Left hindlimb (tissue), 1 donor: ENCODE measurements around the gene NTNG1.
"Not testable (repeated sequence)": the region's sequence is repeated elsewhere in the genome, so short reads cannot be mapped to it uniquely, and the experiment has no call there.

Experiments used
- DNase-seq: peaks from one replicate; pipeline ENCODE4 v3.0.0-alpha.2; 2018

Gene NTNG1

GRCh38 chr1:107145637-107146036, 4.8 kb downstream of the NTNG1 start:
- DNase-seq = no peak

DNA sequence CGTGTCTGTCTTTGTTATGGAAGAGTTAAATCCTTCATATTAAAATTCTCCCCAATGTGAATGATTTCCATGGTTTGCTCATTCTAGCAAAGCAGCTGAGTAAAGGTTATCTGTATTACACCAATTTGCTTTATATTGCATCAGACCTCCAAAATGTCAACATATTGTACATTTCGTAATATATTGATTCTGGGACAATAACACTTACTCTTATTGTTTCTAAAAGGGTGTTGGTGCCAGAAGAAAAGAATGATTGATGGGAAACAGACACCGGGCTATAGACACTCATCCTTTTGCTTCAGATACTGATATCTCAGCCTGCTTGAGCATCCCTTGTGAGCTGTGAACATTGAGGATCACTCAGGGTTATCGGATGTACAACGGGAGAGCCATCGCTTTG, 7.0 kb downstream of the NTNG1 start:
- no peak for DNase-seq

DNA sequence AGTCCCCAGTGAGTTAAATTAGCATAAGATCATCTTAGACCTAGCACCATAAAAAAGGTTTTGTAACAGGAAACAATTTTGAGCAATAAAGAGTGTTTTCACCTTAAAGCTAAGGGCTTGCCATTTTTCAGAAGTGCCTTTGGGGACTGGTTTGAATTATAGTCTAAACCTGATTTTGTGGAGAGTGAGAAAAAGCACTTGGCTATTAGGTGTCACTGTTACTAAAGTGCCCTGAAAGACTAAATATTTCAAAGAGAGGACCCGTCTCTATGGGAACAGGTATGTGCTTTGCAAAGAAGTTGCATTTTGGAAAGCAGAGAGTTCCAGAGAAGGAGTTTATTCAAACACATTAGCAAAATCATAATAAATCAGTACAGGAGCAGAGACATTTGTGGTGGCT, 9.1 kb downstream of the NTNG1 start:
- DNase-seq = no peak

DNA sequence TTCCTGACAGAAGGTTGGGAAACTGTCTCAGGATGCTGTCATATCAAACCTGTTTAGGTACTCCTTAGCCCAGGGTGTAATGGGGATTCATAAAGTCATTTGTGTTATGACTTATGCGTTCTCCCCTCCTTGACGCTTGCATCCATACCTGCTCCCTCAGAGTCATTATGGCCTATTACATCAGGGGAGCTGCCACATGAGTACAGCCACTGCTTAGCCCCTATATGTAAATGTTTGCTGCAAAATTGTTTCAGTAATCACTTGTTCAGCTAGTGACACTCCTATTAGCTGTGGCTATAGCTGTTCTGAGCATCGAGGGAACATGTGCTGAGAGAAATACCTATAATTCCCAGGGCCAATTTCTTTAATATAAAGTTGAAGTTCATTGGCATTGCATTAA, 10.5 kb downstream of the NTNG1 start:
- no peak for DNase-seq

DNA sequence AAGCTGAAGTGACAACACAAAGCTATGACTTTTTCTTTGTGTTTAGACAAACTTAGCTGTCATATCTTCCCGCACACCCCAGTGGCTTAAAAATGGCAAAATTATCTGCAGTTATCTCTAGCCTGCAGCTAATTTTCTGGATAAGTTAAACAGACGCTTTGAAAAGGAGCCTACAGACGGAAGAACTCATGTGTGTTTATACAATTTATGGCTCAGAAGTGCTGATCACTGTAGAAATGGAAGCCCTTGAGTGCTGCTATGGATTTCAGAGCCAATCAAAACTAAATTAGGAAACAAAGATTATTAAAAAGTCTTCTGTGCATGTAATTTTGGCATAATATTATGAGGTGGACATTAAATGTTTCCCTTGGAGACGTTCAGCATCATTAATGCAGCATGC, 11.6 kb downstream of the NTNG1 start:
- DNase-seq = no peak

- DNase-seq = no peak
Measured at GRCh38 chr1:107153014-107153413, 12.2 kb downstream of the NTNG1 start.

- DNase-seq = no peak
Measured at GRCh38 chr1:107158496-107158895, 17.7 kb downstream of the NTNG1 start.

DNA sequence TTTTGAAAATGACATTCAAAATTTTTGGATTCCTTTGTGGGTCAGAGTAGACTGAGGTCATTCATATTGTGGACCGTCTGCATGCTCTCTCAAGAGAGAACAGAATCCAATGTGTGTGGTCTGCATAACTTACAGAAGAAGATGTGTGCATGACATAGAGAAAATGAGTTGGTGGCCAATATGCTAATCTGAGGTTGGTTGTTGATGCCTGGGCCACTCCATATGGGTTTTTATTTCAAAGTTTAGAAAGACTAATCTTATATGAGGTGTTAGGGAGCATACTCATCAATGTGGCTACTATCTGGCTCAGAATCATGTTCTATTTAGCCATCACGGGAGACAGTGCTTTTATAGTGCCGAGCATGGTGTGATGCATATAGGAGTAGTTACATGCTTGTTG, 18.2 kb downstream of the NTNG1 start:
- no peak for DNase-seq

DNA sequence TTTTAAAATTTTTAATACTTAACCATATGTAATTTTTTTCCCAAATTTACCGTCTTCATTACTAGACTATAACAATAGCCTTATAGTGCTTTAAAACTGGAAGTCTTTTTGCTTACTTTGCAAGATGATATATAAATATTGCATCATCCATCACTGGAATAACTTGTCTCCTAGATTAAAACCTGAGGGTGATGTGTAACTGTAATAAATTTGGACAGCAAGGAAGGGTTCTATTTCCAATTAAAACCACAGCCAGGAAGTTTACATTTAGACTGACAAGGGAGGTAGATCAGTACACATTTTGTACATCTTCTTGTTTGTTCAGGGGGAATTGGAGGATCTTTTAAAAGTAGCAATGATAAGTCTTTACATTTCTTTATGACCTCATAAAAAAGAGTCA, 21.9 kb downstream of the NTNG1 start:
- no peak for DNase-seq

DNA sequence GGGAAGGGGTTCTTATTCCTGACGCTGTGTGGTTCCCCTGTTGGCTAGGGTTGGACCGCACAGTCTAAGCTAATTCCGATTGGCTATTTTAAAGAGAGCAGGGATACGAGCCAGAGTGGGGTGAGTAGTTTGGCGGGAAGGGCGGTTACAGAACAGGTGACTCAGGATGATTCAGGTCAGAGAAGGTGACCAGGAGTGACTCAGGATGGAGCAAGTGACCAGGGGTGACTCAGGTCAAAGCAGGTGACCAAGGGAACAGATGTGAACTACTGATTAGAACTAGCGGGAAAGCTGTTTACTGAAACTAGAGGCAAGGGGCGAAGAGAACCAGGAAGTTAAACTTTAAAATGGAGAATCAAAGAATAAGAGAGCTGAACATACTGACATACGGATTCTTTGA, 24.1 kb downstream of the NTNG1 start:
- DNase-seq = not testable (repeated sequence)

DNA sequence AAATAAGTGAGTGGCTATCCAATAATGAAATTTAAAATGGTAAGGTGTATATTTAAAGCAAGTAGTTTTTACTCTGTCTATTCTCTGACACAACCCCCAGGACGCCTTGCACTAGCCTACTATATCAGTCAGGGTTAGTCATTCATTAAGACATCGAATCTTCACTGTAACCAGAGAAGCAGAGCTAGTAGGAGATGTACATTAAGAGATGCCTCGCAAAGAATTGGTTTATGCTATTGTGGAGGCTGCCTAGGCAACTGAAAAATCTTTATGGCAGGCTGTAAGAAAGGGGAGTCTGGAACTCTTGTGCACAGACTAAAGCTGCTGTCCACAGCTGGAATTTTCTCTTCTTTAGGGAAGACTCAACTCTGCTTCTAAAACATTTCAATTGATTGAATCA, 28.8 kb downstream of the NTNG1 start:
- no peak for DNase-seq

DNA sequence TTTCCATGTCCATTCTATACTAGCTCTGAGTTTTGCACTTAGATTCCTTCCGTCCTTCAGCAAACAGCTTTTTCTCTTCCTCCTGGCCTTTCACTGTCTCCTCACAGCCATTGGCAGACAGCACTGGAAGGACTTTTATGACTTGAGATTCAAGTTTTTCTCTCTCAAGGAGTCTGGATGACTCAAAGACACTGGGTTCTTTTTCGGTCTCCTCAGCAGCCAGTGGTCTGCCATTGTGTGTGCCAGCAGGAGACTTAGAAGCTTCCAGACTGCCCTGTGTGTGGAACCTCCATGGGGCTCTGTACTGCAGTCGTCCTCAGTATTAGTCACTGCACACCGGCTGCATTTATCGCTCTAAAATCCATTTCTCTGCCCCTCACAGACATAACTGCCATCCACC, 30.5 kb downstream of the NTNG1 start:
- no peak for DNase-seq

DNA sequence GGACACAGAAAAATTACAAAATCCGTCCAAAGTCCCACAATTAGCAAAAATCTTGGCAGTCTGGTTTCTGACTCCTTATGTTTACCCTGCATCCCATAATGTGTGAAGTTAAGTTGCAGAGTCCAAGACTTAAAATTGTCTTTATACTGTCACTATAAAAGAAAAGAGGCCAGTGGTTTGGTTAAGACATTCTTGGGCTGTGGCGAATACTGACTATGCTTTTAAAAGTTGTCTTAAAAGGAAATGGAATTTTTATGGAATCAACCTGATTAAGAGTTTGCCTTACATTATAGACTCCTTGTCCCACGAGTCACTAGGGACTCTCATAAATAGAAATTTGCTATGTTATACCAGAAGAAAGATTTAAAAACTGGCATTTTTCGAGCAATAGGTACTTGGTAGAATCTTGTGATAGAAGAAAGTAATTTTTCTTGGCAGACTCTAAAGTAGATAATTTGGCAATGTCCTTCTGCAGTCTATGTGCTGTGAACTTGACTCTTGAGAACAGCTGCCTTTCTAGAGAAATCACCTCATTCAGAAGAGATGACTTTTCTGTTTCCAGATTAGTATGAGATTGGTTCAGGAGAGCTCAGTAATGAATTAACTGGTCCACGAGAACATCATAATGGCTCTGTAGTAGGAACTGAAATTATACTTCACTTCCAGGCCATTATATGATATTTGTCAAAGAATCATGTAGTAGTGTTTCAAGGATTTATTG, 31.8 kb downstream of the NTNG1 start:
- DNase-seq = no peak

GRCh38 chr1:107175102-107175909, 34.5 kb downstream of the NTNG1 start:
- no peak for DNase-seq

- DNase-seq = no peak
Measured at GRCh38 chr1:107181253-107181969, 40.6 kb downstream of the NTNG1 start.

DNA sequence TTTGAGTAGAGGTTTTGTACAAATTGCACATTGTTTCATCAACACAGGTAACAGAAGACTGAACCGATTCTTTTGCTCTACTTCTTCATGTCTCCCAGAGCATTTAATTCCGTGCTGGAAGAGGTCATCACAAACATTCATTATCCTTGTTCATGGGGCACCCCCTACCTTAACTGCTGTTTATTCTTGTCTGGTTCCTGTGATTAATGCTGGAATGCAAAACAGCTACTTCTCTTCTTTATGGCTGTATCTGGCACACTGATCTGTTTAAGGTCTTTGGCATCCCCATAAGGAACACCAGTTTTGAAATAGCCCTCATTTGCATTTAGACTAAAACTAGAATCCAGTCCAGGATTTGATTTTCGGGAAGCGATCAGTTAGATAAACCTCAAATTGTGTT, 42.2 kb downstream of the NTNG1 start:
- DNase-seq = no peak

DNA sequence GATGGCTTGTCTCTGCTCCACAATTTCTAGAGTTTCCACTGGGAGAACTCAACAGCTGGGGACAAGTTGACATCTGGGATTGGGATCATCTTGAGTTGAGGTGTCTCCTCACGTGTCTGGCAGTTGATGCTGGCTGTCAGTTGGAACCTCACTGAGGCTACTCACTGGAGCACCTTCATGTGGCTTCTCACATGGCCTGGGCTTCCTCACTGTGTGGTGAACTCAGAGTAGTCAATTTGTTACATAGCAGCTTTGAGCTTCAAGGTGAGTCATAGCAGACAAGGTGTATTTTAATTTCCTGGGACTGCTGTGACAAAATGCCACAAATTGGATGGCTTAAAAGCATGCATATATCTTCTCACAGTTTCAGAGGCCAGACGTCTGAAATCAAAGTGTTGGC, 44.0 kb downstream of the NTNG1 start:
- DNase-seq = no peak

DNA sequence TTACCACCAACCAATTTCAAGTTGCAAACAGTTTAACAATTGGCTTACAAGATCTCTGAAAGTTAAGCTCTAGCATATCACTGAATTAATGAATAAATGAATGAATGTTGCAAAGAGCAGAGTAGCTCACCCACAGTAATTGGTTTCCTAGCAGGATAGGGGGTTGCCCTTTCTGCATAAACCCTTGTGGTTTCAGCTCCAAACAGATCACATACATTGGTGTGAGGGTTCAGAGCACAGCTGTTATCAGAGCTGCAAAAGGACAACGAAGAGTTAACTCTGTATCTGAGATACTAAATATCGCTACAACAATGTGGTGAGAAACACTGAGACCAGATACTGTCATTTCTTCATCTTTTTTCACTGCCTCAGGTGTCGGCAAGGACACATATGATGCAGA, 46.6 kb downstream of the NTNG1 start:
- DNase-seq = no peak

GRCh38 chr1:107188160-107188559, 47.3 kb downstream of the NTNG1 start:
- no peak for DNase-seq

DNA sequence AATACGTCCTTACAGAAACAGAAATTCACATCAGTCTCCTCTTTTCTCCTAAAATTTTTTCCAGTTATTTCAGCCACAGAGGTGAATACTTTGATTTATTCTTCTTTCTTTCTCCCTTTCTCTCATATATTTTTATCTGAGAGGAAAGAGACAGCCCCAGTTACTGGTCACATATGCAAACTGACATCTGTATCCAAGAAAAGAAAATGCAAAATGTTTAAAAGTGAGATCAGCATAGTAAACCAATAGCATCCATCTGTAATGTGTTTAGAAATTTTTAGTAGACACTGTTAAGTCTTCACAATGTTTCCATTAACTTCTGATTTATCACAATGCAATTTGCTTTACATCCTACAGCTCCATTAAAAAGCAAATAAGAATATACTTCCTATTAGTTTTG, 53.5 kb downstream of the NTNG1 start:
- DNase-seq = no peak

DNA sequence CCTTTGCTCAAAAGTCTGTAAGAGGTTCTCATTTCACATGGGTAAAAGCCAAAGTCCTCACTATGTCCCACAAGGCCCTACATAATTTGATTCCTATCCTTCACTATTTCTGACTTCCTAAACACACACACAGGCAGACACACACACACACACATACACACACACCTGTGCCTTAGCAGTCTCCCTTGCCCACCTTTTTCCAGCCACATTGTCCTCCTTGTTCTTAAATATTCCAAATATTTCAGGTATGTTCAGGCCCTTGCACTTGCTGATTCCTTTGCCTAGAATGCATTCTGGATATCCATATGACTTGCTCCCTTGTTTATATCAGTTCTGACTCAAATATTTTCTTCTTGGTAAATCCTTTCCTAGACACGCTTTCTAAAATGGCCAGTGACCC, 54.6 kb downstream of the NTNG1 start:
- no peak for DNase-seq

GRCh38 chr1:107196973-107197562, 56.2 kb downstream of the NTNG1 start:
- no peak for DNase-seq

DNA sequence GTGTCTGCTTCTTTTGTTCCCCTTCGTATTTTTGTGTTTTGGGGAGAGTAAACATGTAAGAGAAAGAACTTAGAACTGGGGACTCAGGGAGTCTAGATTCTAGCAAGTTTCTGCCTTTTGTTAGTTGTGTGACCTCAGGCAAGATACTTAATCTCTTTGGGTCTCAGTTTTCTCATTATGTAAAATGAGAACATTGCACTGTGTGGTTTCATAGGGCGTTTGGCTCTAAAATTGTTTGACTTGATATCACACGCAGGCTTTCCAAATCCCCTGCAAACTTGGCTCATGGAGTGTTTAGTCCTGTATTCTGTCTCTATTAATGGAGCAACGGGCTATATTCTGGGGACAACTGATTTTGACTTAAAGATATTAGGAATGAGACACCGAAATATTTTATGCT, 57.7 kb downstream of the NTNG1 start:
- DNase-seq = no peak

DNA sequence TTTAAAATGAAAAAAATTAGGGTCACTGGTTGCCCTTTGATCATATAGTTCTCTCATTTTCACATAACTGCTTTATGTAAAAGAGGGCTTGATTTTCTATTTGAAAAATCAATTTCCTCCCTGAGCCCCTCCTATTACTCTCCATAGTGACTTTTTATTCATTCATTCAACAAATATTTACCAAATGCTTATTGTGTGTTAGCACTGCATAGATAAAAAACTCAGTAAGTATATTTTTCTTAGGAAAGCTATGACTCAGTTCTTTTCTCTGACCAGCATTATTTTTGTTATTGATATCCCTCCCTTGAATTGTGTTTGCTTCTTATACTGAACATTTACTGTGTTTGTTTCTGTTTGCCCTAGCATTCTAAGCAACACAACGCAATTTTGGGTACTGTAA, 59.8 kb downstream of the NTNG1 start:
- no peak for DNase-seq
